WTC11 (cell line): ENCODE measurements around the gene NIN.

ENCODE experiments used
- EMX1 ChIP-seq: fragments of 250-450 bp; sonication (Bioruptor Pico); IDR thresholded peaks from 2 replicates; pipeline ENCODE4 v1.8.0; 2021; ENCODE audit warnings: mild to moderate bottlenecking
- GABPB1 ChIP-seq: sonication (generic); formaldehyde crosslinking; IDR thresholded peaks from 2 replicates; pipeline ENCODE4 v1.8.1; 2023; ENCODE audit warnings: mild to moderate bottlenecking, missing genetic modification reagents
- NFATC4 ChIP-seq: fragments of 250-450 bp; sonication (Bioruptor Pico); IDR thresholded peaks from 2 replicates; pipeline ENCODE4 v1.9.0; 2021; ENCODE audit warnings: mild to moderate bottlenecking
- OVOL2 ChIP-seq: fragments of 250-450 bp; sonication (Bioruptor Pico); IDR thresholded peaks from 2 replicates; pipeline ENCODE4 v1.9.0; 2021; ENCODE audit warnings: mild to moderate bottlenecking, borderline replicate concordance
- TF ChIP-seq, protein P1 (sequence below): fragments of 200-600 bp; IDR thresholded peaks from 2 replicates; pipeline ENCODE4 v1.8.0; 2022; ENCODE audit warnings: antibody characterized with exemption
- TF ChIP-seq, protein P2 (sequence below): sonication (generic); formaldehyde crosslinking; IDR thresholded peaks from 2 replicates; pipeline ENCODE4 v1.8.1; 2023; ENCODE audit warnings: mild to moderate bottlenecking, missing genetic modification reagents

DNA sequence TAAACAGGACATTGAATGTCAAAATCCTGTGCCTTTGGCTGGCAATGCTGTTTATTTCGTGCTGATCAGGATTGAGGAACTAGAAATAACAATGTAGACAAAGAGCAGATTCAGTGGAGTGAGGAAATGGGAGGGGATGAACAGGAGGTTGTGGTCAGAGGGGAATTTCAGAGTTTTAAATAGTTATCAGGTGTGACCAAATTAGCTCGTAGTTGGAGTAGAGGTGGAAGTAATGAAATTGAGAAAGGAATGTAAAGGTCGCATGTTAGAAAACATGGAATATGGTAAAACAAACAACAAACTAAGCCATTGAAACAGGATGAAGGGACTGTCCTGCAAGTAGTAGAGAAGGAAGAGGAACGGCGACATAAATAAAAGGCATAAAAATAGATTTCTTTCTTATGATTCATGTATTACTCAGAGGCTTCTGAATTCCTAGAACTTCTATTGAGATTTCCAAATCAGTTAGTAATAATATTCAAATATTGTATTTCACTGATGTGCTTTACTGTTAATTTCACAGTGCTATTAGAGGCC lies 153.4 kb downstream of the NIN start:
- TF ChIP-seq, protein P1, sequence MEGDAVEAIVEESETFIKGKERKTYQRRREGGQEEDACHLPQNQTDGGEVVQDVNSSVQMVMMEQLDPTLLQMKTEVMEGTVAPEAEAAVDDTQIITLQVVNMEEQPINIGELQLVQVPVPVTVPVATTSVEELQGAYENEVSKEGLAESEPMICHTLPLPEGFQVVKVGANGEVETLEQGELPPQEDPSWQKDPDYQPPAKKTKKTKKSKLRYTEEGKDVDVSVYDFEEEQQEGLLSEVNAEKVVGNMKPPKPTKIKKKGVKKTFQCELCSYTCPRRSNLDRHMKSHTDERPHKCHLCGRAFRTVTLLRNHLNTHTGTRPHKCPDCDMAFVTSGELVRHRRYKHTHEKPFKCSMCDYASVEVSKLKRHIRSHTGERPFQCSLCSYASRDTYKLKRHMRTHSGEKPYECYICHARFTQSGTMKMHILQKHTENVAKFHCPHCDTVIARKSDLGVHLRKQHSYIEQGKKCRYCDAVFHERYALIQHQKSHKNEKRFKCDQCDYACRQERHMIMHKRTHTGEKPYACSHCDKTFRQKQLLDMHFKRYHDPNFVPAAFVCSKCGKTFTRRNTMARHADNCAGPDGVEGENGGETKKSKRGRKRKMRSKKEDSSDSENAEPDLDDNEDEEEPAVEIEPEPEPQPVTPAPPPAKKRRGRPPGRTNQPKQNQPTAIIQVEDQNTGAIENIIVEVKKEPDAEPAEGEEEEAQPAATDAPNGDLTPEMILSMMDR = no peak
- TF ChIP-seq, protein P2, sequence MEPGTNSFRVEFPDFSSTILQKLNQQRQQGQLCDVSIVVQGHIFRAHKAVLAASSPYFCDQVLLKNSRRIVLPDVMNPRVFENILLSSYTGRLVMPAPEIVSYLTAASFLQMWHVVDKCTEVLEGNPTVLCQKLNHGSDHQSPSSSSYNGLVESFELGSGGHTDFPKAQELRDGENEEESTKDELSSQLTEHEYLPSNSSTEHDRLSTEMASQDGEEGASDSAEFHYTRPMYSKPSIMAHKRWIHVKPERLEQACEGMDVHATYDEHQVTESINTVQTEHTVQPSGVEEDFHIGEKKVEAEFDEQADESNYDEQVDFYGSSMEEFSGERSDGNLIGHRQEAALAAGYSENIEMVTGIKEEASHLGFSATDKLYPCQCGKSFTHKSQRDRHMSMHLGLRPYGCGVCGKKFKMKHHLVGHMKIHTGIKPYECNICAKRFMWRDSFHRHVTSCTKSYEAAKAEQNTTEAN = no peak
- TF ChIP-seq NFATC4 (CRISPR knock-in tag) = no peak
- TF ChIP-seq GABPB1 (CRISPR knock-in tag) = no peak
- TF ChIP-seq EMX1 (CRISPR knock-in tag) = no peak
- no peak for TF ChIP-seq OVOL2
